ENCODE results near the gene SH3YL1. TPM values are rescaled to one million over a fixed set of nuclear protein-coding genes. Genes with fewer than 3 reads are reported as not detected.

The SH3YL1 gene
- total RNA-seq, 1 donor from 2014 or later, result 24.8 TPM

DNA sequence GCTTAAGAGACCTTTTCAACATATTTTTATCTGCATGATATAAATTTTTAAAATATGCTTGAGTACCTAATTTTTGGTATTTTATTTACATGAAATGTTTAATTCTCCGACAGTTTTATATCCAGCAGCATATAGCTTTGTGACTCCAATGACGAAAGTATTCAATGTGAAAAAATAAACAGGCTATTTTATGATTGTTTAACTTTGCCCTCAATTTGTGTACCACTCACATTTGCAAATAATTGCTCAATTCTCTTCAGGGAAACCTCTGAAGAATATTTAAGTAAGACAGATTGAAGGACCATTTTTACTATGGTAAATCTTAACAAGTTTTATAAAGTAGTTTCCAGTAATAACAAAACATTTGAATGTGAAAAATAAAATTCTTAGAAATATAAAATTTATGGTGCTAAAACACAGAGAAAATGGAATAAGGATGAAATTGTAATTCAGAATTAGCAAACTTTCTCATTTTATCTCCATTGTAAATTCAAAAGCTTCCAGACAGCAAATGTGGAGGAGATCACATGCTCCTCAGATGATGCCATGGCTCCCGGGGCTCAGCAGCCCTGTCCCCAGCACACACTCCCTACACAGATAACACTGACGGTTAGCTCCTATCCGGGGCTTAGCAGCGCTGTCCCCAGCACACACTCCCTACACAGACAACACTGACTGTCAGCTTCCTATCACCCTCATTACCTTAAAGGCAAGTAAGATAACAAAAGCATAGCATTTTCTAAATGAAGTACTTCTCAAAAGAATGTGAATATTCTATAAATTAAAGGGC is 39.7 kb downstream of the SH3YL1 start:
- TF ChIP-seq, protein P1, sequence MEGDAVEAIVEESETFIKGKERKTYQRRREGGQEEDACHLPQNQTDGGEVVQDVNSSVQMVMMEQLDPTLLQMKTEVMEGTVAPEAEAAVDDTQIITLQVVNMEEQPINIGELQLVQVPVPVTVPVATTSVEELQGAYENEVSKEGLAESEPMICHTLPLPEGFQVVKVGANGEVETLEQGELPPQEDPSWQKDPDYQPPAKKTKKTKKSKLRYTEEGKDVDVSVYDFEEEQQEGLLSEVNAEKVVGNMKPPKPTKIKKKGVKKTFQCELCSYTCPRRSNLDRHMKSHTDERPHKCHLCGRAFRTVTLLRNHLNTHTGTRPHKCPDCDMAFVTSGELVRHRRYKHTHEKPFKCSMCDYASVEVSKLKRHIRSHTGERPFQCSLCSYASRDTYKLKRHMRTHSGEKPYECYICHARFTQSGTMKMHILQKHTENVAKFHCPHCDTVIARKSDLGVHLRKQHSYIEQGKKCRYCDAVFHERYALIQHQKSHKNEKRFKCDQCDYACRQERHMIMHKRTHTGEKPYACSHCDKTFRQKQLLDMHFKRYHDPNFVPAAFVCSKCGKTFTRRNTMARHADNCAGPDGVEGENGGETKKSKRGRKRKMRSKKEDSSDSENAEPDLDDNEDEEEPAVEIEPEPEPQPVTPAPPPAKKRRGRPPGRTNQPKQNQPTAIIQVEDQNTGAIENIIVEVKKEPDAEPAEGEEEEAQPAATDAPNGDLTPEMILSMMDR (conservative IDR thresholded peaks at IDR 0.05; ENCODE audit: low read depth, low read length), result no peak
- H3K4me3 ChIP-seq (ENCODE audit: low read depth, low read length), result no peak overlapping the region
- no peak for DNase-seq (ENCODE audit: low read depth)

- no peak overlapping the region for H3K4me3 ChIP-seq (ENCODE audit: low read depth, low read length)
- TF ChIP-seq, protein P1 (conservative IDR thresholded peaks at IDR 0.05; ENCODE audit: low read depth, low read length), result no peak
Observed at GRCh38 chr2:223451-223850, 40.4 kb downstream of the SH3YL1 start.

GRCh38 chr2:216068-216467 is 47.8 kb downstream of the SH3YL1 start:
- TF ChIP-seq, protein P1 (conservative IDR thresholded peaks at IDR 0.05; ENCODE audit: low read depth, low read length), result no peak
- no peak overlapping the region for H3K4me3 ChIP-seq (ENCODE audit: low read depth, low read length)
- DNase-seq (ENCODE audit: low read depth), result no peak

More at GRCh38 chr2:223451-223850, 40.4 kb downstream of the SH3YL1 start:
- no peak for DNase-seq (ENCODE audit: low read depth)

DNA sequence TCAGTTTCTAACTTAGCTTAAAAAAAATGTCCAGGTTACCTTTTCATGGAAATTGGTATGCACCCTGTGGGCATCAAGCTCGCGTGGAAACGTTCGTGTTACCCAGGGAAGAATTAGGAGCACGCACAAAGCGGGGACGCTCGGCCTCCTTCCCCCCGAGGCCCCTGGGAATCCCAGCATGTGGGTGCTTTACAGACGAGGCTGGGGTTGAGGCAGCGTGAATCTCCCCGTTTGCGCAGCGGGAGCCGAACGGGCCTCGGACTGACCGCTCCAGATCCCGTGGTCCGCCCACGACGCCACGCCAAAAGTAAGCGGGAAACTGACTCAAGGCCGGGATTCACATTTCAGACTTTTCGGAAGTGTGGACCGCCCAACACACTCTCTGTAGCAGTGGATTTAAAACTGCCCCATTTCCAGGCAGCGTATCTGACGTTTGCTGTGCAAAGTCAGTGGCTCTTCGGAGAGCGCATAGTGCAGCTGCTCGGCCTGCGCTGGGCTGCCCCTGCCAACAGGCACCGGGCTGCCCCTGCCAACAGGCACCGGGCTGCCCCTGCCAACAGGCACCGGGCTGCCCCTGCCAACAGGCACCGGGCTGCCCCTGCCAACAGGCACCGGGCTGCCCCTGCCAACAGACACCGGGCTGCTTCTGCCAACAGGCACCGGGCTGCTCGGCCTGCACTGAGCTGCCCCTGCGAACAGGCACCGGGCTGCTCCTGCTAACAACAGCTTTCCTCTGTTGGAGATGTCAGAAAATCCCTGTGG is 49.7 kb downstream of the SH3YL1 start:
- no peak for DNase-seq (ENCODE audit: low read depth)

DNA sequence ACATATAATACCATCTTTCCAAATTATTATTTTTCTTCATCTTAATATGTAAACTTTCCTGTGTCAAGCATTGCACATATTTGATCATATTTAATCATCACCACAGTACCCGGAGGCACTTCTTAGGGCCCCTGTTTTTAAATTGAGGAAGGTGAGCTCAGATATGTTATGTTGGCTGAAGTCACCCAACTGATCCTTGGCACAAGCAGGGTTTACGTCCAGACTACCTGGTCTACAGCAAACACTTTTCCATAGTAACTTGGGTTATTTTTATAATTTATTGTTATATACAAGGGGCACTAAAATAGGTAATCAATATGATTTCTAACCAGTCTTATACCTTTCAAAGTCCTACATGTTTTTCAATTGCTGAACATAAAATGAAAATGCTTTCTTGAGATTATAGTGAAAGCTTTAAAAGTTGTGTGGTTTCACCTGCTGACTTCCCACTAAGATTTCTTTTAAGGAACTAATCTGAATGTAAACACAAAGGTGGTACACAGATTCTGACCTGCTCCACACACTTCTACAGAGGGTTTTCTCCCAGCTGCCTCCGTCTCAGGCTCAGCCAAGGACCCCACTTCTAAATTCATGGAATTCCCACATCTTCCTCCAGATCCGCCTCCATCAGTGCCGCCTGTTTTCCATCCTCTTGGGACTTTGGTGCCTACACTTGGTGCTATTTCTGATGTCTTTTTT is 52.2 kb downstream of the SH3YL1 start:
- DNase-seq (ENCODE audit: low read depth), result no peak
- H3K4me3 ChIP-seq (ENCODE audit: low read depth, low read length), result no peak overlapping the region
- TF ChIP-seq, protein P1 (conservative IDR thresholded peaks at IDR 0.05; ENCODE audit: low read depth, low read length), result no peak

More for the DNA sequence above, 49.7 kb downstream of the SH3YL1 start:
- H3K4me3 ChIP-seq (ENCODE audit: low read depth, low read length), result no peak overlapping the region
- TF ChIP-seq, protein P1 (conservative IDR thresholded peaks at IDR 0.05; ENCODE audit: low read depth, low read length), result no peak

DNA sequence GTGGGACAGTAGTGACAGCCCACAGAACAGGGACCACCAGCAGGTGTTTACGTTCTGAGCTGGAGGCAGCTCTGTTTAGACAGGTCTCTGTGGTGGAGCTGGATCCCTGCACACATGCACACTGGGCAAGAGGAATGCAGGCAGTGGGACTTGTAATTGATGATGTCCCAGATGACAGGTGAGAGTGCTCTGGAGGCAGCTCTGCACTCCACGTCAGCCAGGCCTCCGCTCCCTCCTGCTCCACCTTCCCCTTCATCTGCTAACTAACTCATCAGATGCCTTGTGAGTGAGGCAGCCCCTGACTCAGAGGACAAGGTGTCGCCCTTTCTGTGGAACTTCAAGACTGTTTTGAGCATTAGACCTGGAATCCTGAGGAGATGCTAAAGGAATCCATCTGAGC is 53.2 kb downstream of the SH3YL1 start:
- no peak overlapping the region for H3K4me3 ChIP-seq (ENCODE audit: low read depth, low read length)
- TF ChIP-seq, protein P1 (conservative IDR thresholded peaks at IDR 0.05; ENCODE audit: low read depth, low read length), result no peak
- DNase-seq (ENCODE audit: low read depth), result no peak
